K562 (cell line): ENCODE measurements around the gene ZDHHC16. TPM values are rescaled to one million over a fixed set of nuclear protein-coding genes. Genes with fewer than 3 reads are reported as not detected.

Source experiments
- ATAC-seq: fragments of 200-7000 bp; cut with Tn5 transposase; 3 replicates; pipeline ENCODE4 v1.9.1; 2020; ENCODE audit warnings: moderate library complexity
- BruUV-seq: library from RNA; stranded (reverse); fragments of 400-500 nt; replicated peaks from 2 replicates; lab custom pipeline; 2021; lab: Mats Ljungman, UMichigan
- CTCF ChIA-PET: fragments of 300-600 bp; formaldehyde crosslinking; extraction: SDS; loops from one replicate; lab custom pipeline; 2021; ENCODE audit warnings: low intra/inter-chr PET ratio; lab: Yijun Ruan, JAX
- POLR2A ChIA-PET: fragments of 300-600, 350-650 bp; sonication (Branson Sonifier 250); formaldehyde crosslinking; extraction: SDS; loops from one replicate; lab custom pipeline; 2021; ENCODE audit warnings: antibody characterized with exemption, inconsistent platforms; lab: Yijun Ruan, JAX
- DNase-seq, 4 experiments: peaks; one replicate each; pipeline versions ENCODE4 v3.0.0 to v3.0.0-alpha.2; 2011 to 2018; ENCODE audit warnings: low spot score in 3 of 4, mixed read lengths in 3 of 4; ENCODE audit errors: extremely low read depth in 1 of 4
- FAIRE-seq: peaks from 2 replicates; lab custom pipeline; 2011; peaks lifted over from hg19 to GRCh38; lab: Jason Lieb, UNC
- H2AFZ ChIP-seq: 2 replicates; pipeline ENCODE4 v1.6.0; 2011; ENCODE audit warnings: low read depth, low read length, control low read depth, inconsistent platforms
- H3K27ac ChIP-seq: fragments of 200-600 bp; 3 replicates; pipeline ENCODE4 v1.8.0; 2011; ENCODE audit warnings: low read depth, mild to moderate bottlenecking, control low read depth, inconsistent platforms, low read length, moderate library complexity, mixed read lengths; ENCODE audit errors: extremely low read depth
- H3K27me3 ChIP-seq, 2 experiments: fragments of 300-600 bp in 1 of 2; 2 replicates in 1 of 2; 3 replicates in 1 of 2; pipeline versions ENCODE4 v1.6.0 to v1.8.0; 2011; ENCODE audit warnings: inconsistent platforms in 2 of 2, low read length in 2 of 2, mild to moderate bottlenecking in 1 of 2, mixed read lengths in 1 of 2, moderate library complexity in 1 of 2; ENCODE audit not compliant: control insufficient read depth in 2 of 2, insufficient read depth in 2 of 2
- H3K36me3 ChIP-seq: fragments of 300-600 bp; 3 replicates; pipeline ENCODE4 v1.8.0; 2011; ENCODE audit warnings: mild to moderate bottlenecking, low read length, inconsistent platforms; ENCODE audit not compliant: control insufficient read depth, insufficient read depth
- H3K4me1 ChIP-seq, 2 experiments: fragments of 200-600 bp in 1 of 2; replicated peaks in 1 of 2; 2 replicates in 1 of 2; 3 replicates in 1 of 2; pipeline versions ENCODE4 v1.5.1 to v1.8.0; 2011; ENCODE audit warnings: inconsistent platforms in 2 of 2, low read length in 2 of 2, mild to moderate bottlenecking in 1 of 2, mixed read lengths in 1 of 2, moderate library complexity in 1 of 2; ENCODE audit not compliant: control insufficient read depth in 2 of 2, insufficient read depth in 2 of 2
- H3K4me2 ChIP-seq: 2 replicates; pipeline ENCODE4 v1.6.1; 2011; ENCODE audit warnings: low read length, control low read depth, inconsistent platforms, mixed read lengths; ENCODE audit not compliant: insufficient read depth
- H3K4me3 ChIP-seq: fragments of 200-600 bp; sonication (generic), shearing (Covaris generic); 2 replicates; pipeline ENCODE4 v1.5.1; 2016; ENCODE audit warnings: control low read depth, inconsistent platforms
- H3K79me2 ChIP-seq: fragments of 200-600 bp; 3 replicates; pipeline ENCODE4 v1.8.0; 2011; ENCODE audit warnings: low read length, inconsistent platforms; ENCODE audit not compliant: control insufficient read depth, insufficient read depth
- H3K9ac ChIP-seq, 2 experiments: 2 replicates each; pipeline versions ENCODE4 v1.6.0 to v1.6.1; 2011; ENCODE audit warnings: low read depth in 2 of 2, low read length in 2 of 2, control low read depth in 1 of 2, inconsistent platforms in 1 of 2, mild to moderate bottlenecking in 1 of 2, mixed read lengths in 1 of 2; ENCODE audit not compliant: insufficient read depth in 1 of 2
- H3K9me1 ChIP-seq: one replicate; pipeline ENCODE4 v1.6.0; 2011; ENCODE audit warnings: inconsistent platforms, mild to moderate bottlenecking, low read length, moderate library complexity; ENCODE audit not compliant: control insufficient read depth, insufficient read depth
- H3K9me3 ChIP-seq: replicated peaks from 2 replicates; pipeline ENCODE4 v1.5.1; 2011; ENCODE audit warnings: low read depth, low read length, inconsistent platforms; ENCODE audit not compliant: control insufficient read depth, insufficient read depth
- H4K20me1 ChIP-seq: replicated peaks from 2 replicates; pipeline ENCODE4 v1.6.1; 2011; ENCODE audit warnings: low read length, inconsistent platforms, mixed read lengths; ENCODE audit not compliant: control insufficient read depth, insufficient read depth
- DNMT1 ChIP-seq: fragments of 450-650 bp; IDR thresholded peaks from 2 replicates; pipeline ENCODE4 v1.6.1; 2016; ENCODE audit warnings: antibody characterized with exemption, mild to moderate bottlenecking
- MEF2A ChIP-seq: IDR thresholded peaks from 2 replicates; pipeline ENCODE4 v1.6.1; 2011; ENCODE audit warnings: low read depth, mild to moderate bottlenecking, low read length, moderate library complexity; ENCODE audit not compliant: control insufficient read depth
- MNT ChIP-seq, 2 experiments: fragments of 450-650 bp; conservative IDR thresholded peaks; 2 replicates each; pipeline ENCODE4 v1.6.1; 2017; ENCODE audit warnings: mild to moderate bottlenecking in 2 of 2, moderate library complexity in 2 of 2
- PCBP2 ChIP-seq: fragments of 200-400 bp; formaldehyde crosslinking; IDR thresholded peaks from 2 replicates; pipeline ENCODE4 v1.6.1; 2018; ENCODE audit warnings: low read length, low read depth, mild to moderate bottlenecking, moderate library complexity; ENCODE audit not compliant: poor library complexity, severe bottlenecking
- PTRF ChIP-seq: fragments of 450-650 bp; IDR thresholded peaks from 2 replicates; pipeline ENCODE4 v1.6.1; 2016; ENCODE audit warnings: mild to moderate bottlenecking, missing genetic modification characterization, missing compliant biosample characterization
- RHOXF2B ChIP-seq: fragments of 250-450 bp; sonication (Bioruptor Pico); conservative IDR thresholded peaks from 2 replicates; pipeline ENCODE4 v1.5.1; 2021
- SAFB ChIP-seq: fragments of 200-400 bp; formaldehyde crosslinking; IDR thresholded peaks from 2 replicates; pipeline ENCODE4 v1.6.1; 2017; ENCODE audit warnings: low read depth, low read length, borderline replicate concordance
- SMARCB1 ChIP-seq: IDR thresholded peaks from 2 replicates; pipeline ENCODE4 v1.6.1; 2011; ENCODE audit warnings: improper control_type of control experiment, low read depth; ENCODE audit not compliant: insufficient read length
- ZBTB17 ChIP-seq: fragments of 450-650 bp; formaldehyde crosslinking; IDR thresholded peaks from 2 replicates; pipeline ENCODE4 v1.4.0; 2020; ENCODE audit warnings: mild to moderate bottlenecking
- ZBTB8A ChIP-seq: fragments of 450-650 bp; IDR thresholded peaks from 2 replicates; pipeline ENCODE4 v1.6.1; 2018; ENCODE audit warnings: mild to moderate bottlenecking, moderate library complexity; ENCODE audit not compliant: partially characterized antibody
- ZNF175 ChIP-seq: fragments of 200-800 bp; sonication (Bioruptor generic); IDR thresholded peaks from 2 replicates; pipeline ENCODE4 v1.6.1; 2016; ENCODE audit warnings: low read depth, mild to moderate bottlenecking, missing genetic modification characterization, missing compliant biosample characterization
- ZNF23 ChIP-seq: fragments of 250-450 bp; sonication (Bioruptor Pico); IDR thresholded peaks from 2 replicates; pipeline ENCODE4 v1.4.0; 2020; ENCODE audit warnings: mild to moderate bottlenecking
- ZNF282 ChIP-seq: sonication (generic); formaldehyde crosslinking; IDR thresholded peaks from 2 replicates; pipeline ENCODE4 v1.8.1; 2023; ENCODE audit warnings: missing genetic modification reagents
- ZNF444 ChIP-seq: fragments of 250-450 bp; sonication (Bioruptor Pico); IDR thresholded peaks from 2 replicates; pipeline ENCODE4 v1.4.0; 2020; ENCODE audit warnings: mild to moderate bottlenecking, moderate library complexity
- ZZZ3 ChIP-seq: fragments of 450-650 bp; IDR thresholded peaks from 2 replicates; pipeline ENCODE4 v1.6.1; 2016; ENCODE audit warnings: antibody characterized with exemption, mild to moderate bottlenecking, moderate library complexity
- WGBS: fragments of 100-300 bp; shearing (Covaris generic); methylation state at CpG from one replicate; pipeline ENCODE4 v1.1.6; 2016; ENCODE audit warnings: low coverage, mixed read lengths; ENCODE audit not compliant: insufficient coverage; ENCODE audit errors: missing lambda C conversion rate; 5-methylcytosine and 5-hydroxymethylcytosine counted together
- in situ Hi-C: fragments of 300-500 bp; cut with MboI; formaldehyde crosslinking; loops from 4 replicates; pipeline ENCODE4 v1.15.0; 2018; ENCODE audit warnings: inconsistent platforms, mixed read lengths
- intact Hi-C: fragments of 100-400 bp; cut with micrococcal nuclease; formaldehyde crosslinking; loops from 2 replicates; pipeline ENCODE4 v1.14.2; 2022
- polyA plus RNA-seq, 8 experiments: library from polyadenylated mRNA; depleted of rRNA in 4 of 8; stranded (reverse) in 5 of 8; unstranded in 3 of 8; fragments of >200 nt; fragmentation: Nextera tagmentation in 2 of 8; fragmentation: Illumina TruSeq in 1 of 8; extraction: Ambion mirVana in 2 of 8; extraction: Trizol in 1 of 8; gene quantifications; 2 replicates each; pipeline versions ENCODE4 v1.2.1 to v1.2.3, GENCODE V29; 2011 to 2014; ENCODE audit warnings: inconsistent platforms in 1 of 8, missing spikeins in 1 of 8
- total RNA-seq, 7 experiments: library from RNA; depleted of rRNA in 6 of 7; stranded (reverse); fragments of >200 nt in 6 of 7; fragmentation: Illumina TruSeq in 2 of 7; extraction: Trizol in 2 of 7; gene quantifications; 2 replicates each; pipeline versions ENCODE4 v1.2.1 to v1.2.3, GENCODE V29; 2011 to 2021; ENCODE audit warnings: low replicate concordance in 1 of 7
- TF ChIP-seq, protein P1 (sequence below), 2 experiments: fragments of 200-800 bp in 1 of 2; sonication (Bioruptor generic) in 1 of 2; sonication (generic) in 1 of 2; formaldehyde crosslinking in 1 of 2; IDR thresholded peaks in 1 of 2; conservative IDR thresholded peaks in 1 of 2; 2 replicates each; pipeline versions ENCODE4 v1.5.0 to v1.6.1; 2016 to 2020; ENCODE audit warnings: missing compliant biosample characterization in 1 of 2, missing genetic modification characterization in 1 of 2, missing genetic modification reagents in 1 of 2
- TF ChIP-seq, protein P2 (sequence below), 2 experiments: fragments of 250-450 bp in 1 of 2; fragments of 450-650 bp in 1 of 2; sonication (Bioruptor Pico) in 1 of 2; IDR thresholded peaks; 2 replicates each; pipeline versions ENCODE4 v1.6.1 to v1.8.0; 2016 to 2021; ENCODE audit warnings: mild to moderate bottlenecking in 2 of 2, moderate library complexity in 2 of 2, missing compliant biosample characterization in 1 of 2, missing genetic modification characterization in 1 of 2

The ZDHHC16 gene
- total and polyA plus RNA-seq, 9 of the 15 experiments (the other 6 are each of a cell fraction or from before 2014, with no cell fraction given), result 12.5 to 33.8 (median 21.3) TPM

GRCh38 chr10:97450828-97451227 lies 4.9 kb downstream of the ZDHHC16 start:
- Histone ChIP-seq H3K27ac (no peak overlapping the region), H2AFZ (no peak overlapping the region), H3K4me1 (peaks cover 2 to 12% of the 10 kb centered on the region in 2 experiments; a peak in 4 of 5 replicates), H3K9ac (no peak overlapping the region), H3K79me2 (peaks cover 22% of the 10 kb centered on the region), H3K4me3 (no peak overlapping the region), H4K20me1 (no peaks in the 10 kb centered on the region), H3K36me3 (peaks cover 36% of the 10 kb centered on the region; the same call in 2 of the 3 replicates), H3K9me1 (no peaks in the 10 kb centered on the region), H3K9me3 (no peaks in the 10 kb centered on the region), H3K4me2 (no peak overlapping the region), H3K27me3 (no peaks in the 10 kb centered on the region)
- BruUV-seq, result no TSS peak
- CTCF ChIA-PET, result no interaction called here
- FAIRE-seq, result no peak
- TF ChIP-seq MEF2A, result no peak
- TF ChIP-seq ZNF23 (CRISPR knock-in tag), result no peak
- no peak for TF ChIP-seq ZNF444 (CRISPR knock-in tag)
- TF ChIP-seq ZBTB8A, result no peak
- no peak for TF ChIP-seq PCBP2
- no peak for TF ChIP-seq RHOXF2B (CRISPR knock-in tag)
- no peak for TF ChIP-seq ZBTB17 (CRISPR knock-in tag)
- no peak for TF ChIP-seq ZZZ3
- TF ChIP-seq DNMT1, result no peak
- no peak for TF ChIP-seq ZNF282 (CRISPR knock-in tag)
- TF ChIP-seq SAFB, result no peak
- no peak for TF ChIP-seq PTRF (tag)
- TF ChIP-seq, protein P1, sequence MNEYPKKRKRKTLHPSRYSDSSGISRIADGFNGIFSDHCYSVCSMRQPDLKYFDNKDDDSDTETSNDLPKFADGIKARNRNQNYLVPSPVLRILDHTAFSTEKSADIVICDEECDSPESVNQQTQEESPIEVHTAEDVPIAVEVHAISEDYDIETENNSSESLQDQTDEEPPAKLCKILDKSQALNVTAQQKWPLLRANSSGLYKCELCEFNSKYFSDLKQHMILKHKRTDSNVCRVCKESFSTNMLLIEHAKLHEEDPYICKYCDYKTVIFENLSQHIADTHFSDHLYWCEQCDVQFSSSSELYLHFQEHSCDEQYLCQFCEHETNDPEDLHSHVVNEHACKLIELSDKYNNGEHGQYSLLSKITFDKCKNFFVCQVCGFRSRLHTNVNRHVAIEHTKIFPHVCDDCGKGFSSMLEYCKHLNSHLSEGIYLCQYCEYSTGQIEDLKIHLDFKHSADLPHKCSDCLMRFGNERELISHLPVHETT (CRISPR knock-in tag; conservative IDR thresholded peaks at IDR 0.05 in 1 of 2, IDR thresholded peaks at IDR 0.05 in 1 of 2), result no peak
- no peak for TF ChIP-seq MNT (conservative IDR thresholded peaks at IDR 0.05)
- no peak for TF ChIP-seq SMARCB1
- TF ChIP-seq, protein P2, sequence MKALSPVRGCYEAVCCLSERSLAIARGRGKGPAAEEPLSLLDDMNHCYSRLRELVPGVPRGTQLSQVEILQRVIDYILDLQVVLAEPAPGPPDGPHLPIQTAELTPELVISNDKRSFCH (CRISPR knock-in tag; IDR thresholded peaks at IDR 0.05), result no peak
- TF ChIP-seq, protein P2 (tag; IDR thresholded peaks at IDR 0.05), result no peak
- no peak for TF ChIP-seq ZNF175 (CRISPR knock-in tag)
- no peak for DNase-seq
- in situ Hi-C loops, result no loop called here
- ATAC-seq, result no peak
- 53% methylated on average over 2 of the region's 2 CpGs for WGBS
- intact Hi-C loops, result no loop called here
- POLR2A ChIA-PET, result interaction anchor here (1.2 kb wide), 1 partner anchor 9 kb away, joined by 3 read pairs; no protein-coding TSS in a partner anchor
